ENCODE measurements around the gene C5.

DNA sequence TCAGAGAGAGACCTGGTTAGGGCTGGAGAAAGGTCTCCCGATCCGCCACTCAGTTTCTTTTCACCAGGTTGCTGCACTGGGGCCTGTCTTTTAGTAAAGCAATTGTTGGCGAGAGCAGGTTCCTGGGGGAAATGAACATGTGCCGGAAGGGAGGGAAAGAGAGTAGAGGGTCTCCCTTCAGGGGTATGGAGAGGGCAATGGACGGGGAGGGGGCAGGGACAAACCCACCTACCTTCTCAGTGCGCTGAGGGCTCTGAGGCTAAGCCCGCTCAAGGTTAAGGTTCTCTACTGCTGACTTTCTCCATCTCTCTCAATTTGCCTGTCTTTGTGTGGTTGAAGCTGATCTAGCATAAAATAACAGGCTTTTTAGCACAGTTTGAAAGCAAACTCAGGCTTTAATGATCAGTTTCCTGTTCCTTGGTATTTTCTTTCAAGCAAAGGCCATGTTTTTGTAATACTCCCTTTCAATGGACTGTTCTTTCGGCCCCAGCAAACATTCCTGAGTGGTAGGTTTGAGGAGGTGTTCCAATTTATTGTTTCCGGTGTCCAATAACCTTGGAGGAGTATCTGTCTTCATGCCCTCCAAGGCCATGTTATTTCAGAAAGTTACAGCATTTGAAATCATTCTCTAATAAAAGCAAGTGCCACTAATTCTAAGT lies 98.0 kb downstream of the C5 start:
- TF ChIP-seq, protein P1, sequence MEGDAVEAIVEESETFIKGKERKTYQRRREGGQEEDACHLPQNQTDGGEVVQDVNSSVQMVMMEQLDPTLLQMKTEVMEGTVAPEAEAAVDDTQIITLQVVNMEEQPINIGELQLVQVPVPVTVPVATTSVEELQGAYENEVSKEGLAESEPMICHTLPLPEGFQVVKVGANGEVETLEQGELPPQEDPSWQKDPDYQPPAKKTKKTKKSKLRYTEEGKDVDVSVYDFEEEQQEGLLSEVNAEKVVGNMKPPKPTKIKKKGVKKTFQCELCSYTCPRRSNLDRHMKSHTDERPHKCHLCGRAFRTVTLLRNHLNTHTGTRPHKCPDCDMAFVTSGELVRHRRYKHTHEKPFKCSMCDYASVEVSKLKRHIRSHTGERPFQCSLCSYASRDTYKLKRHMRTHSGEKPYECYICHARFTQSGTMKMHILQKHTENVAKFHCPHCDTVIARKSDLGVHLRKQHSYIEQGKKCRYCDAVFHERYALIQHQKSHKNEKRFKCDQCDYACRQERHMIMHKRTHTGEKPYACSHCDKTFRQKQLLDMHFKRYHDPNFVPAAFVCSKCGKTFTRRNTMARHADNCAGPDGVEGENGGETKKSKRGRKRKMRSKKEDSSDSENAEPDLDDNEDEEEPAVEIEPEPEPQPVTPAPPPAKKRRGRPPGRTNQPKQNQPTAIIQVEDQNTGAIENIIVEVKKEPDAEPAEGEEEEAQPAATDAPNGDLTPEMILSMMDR (IDR thresholded peaks at IDR 0.05): no peak
- TF ChIP-seq POLR2A (IDR thresholded peaks at IDR 0.05; ENCODE audit: low read depth): no peak
